HFF-Myc (cell line): Measurements from ENCODE around the gene ZMIZ1.

Experiments
- DNase-seq: peaks from one replicate; pipeline ENCODE4 v3.0.0-alpha.2; 2011; ENCODE audit warnings: low read depth; ENCODE audit errors: extremely low read depth
- H3K4me3 ChIP-seq: replicated peaks from 2 replicates; pipeline ENCODE4 v1.5.1; 2011; ENCODE audit warnings: low read depth, mild to moderate bottlenecking, control low read depth, low read length
- CTCF ChIP-seq: IDR thresholded peaks from 2 replicates; pipeline ENCODE4 v1.5.1; 2012; ENCODE audit warnings: mild to moderate bottlenecking, low read depth, low read length, control low read depth; ENCODE audit errors: missing control alignments

Gene ZMIZ1

GRCh38 chr10:79095316-79095715, 26.6 kb downstream of the ZMIZ1 start:
- no peak for TF ChIP-seq CTCF
- DNase-seq = no peak
- no peak overlapping the region for H3K4me3 ChIP-seq

GRCh38 chr10:79096514-79096913, 27.7 kb downstream of the ZMIZ1 start:
- no peak for DNase-seq
- TF ChIP-seq CTCF = no peak
- H3K4me3 ChIP-seq = no peak overlapping the region

- DNase-seq = no peak
- no peak overlapping the region for H3K4me3 ChIP-seq
- TF ChIP-seq CTCF = no peak
Measured at GRCh38 chr10:79097021-79097872, 28.5 kb downstream of the ZMIZ1 start.

- H3K4me3 ChIP-seq = no peak overlapping the region
- DNase-seq = no peak
- TF ChIP-seq CTCF = no peak
Measured at GRCh38 chr10:79098061-79098460, 29.3 kb downstream of the ZMIZ1 start.

GRCh38 chr10:79098596-79099015, 29.8 kb downstream of the ZMIZ1 start:
- TF ChIP-seq CTCF = no peak
- DNase-seq = no peak
- no peak overlapping the region for H3K4me3 ChIP-seq

- H3K4me3 ChIP-seq = no peak overlapping the region
- no peak for TF ChIP-seq CTCF
- DNase-seq = no peak
Measured at GRCh38 chr10:79099898-79100448, 31.2 kb downstream of the ZMIZ1 start.

- no peak overlapping the region for H3K4me3 ChIP-seq
- TF ChIP-seq CTCF = no peak
- DNase-seq = no peak
Measured at GRCh38 chr10:79100771-79101170, 32.0 kb downstream of the ZMIZ1 start.
